Heart left ventricle (tissue), 16 donors: ENCODE data around the gene PDK2. TPM values are rescaled to one million over a fixed set of nuclear protein-coding genes. Genes with fewer than 3 reads are reported as not detected.

ENCODE experiments used
- ATAC-seq, 4 donors: fragments of 200-7000 bp; cut with Tn5 transposase; one replicate each; pipeline ENCODE4 v1.9.1; 2020 to 2022; ENCODE audit warnings: moderate library complexity in 4 of 4, mild to moderate bottlenecking in 3 of 4, moderate number of reproducible peaks in 1 of 4
- DNase-seq, 5 donors: peaks; one replicate each; pipeline ENCODE4 v3.0.0-alpha.2; 2020
- H3K27ac ChIP-seq, 12 donors: fragments of 200-600 bp; sonication (generic) in 4 of 12; one replicate each; pipeline versions ENCODE4 v1.5.0 to v1.8.0; 2016 to 2022; ENCODE audit warnings: mild to moderate bottlenecking in 2 of 12
- H3K27me3 ChIP-seq, 9 donors: fragments of 200-600 bp; sonication (generic) in 2 of 9; one replicate each; pipeline versions ENCODE4 v1.5.1 to v1.8.0; 2016 to 2022; ENCODE audit warnings: mild to moderate bottlenecking in 3 of 9
- H3K36me3 ChIP-seq, 9 donors: fragments of 200-600 bp; sonication (generic) in 2 of 9; one replicate each; pipeline versions ENCODE4 v1.5.0 to v1.8.0; 2018 to 2022; ENCODE audit warnings: mild to moderate bottlenecking in 2 of 9
- H3K4me1 ChIP-seq, 12 donors: fragments of 200-600 bp; sonication (generic) in 4 of 12; one replicate each; pipeline versions ENCODE4 v1.5.0 to v1.8.0; 2016 to 2022; ENCODE audit warnings: mild to moderate bottlenecking in 3 of 12
- H3K4me3 ChIP-seq, 12 donors: fragments of 200-600 bp; sonication (generic) in 4 of 12; one replicate each; pipeline versions ENCODE4 v1.5.0 to v1.8.0; 2017 to 2022; ENCODE audit warnings: mild to moderate bottlenecking in 9 of 12, moderate library complexity in 4 of 12
- H3K9me3 ChIP-seq, 12 donors: fragments of 200-600 bp; sonication (generic) in 4 of 12; one replicate each; pipeline versions ENCODE4 v1.5.0 to v1.8.0; 2016 to 2022; ENCODE audit warnings: mild to moderate bottlenecking in 1 of 12
- POLR2A ChIP-seq, 2 donors: fragments of 450-650 bp; IDR thresholded peaks; one replicate each; pipeline ENCODE4 v1.6.1; 2017; ENCODE audit warnings: antibody characterized with exemption in 2 of 2, mild to moderate bottlenecking in 2 of 2, moderate library complexity in 2 of 2
- WGBS, 4 donors: extraction: QIAGEN DNeasy Blood & Tissue Kit in 2 of 4; methylation state at CpG; one replicate each; pipeline versions ENCODE4 v1.1.5 to v1.1.7; 2013 to 2018; 5-methylcytosine and 5-hydroxymethylcytosine counted together
- intact Hi-C, 10 donors: fragments of 100-400 bp; cut with DNase I; formaldehyde crosslinking; loops; one replicate each; pipeline versions ENCODE4 v1.11.1 to v1.14.2; 2022
- polyA plus RNA-seq, 2 donors: library from polyadenylated mRNA; stranded (reverse); fragments of 200-250 nt; gene quantifications; one replicate each; pipeline ENCODE4 v1.2.3, GENCODE V29; 2013
- total RNA-seq, 9 donors: library from RNA; depleted of rRNA in 2 of 9; stranded (reverse); fragments of >200 nt in 2 of 9; fragmentation: NEBNext Ultra II Directional in 3 of 9; extraction: Animal tissue kit (Norgen Biotek cat#: 25700) in 3 of 9; gene quantifications; one replicate each; pipeline versions ENCODE4 v1.1.0 to v1.2.4, GENCODE V29; 2016 to 2023
- TF ChIP-seq, protein P1 (sequence below), 12 donors: fragments of 200-600 bp; sonication (generic) in 4 of 12; IDR thresholded peaks; one replicate each; pipeline versions ENCODE4 v1.5.0 to v1.8.0; 2018 to 2022; ENCODE audit warnings: antibody characterized with exemption in 12 of 12, mild to moderate bottlenecking in 5 of 12
- donor health status: ischemic (EF 13 %, LVEDD 7.1; RV severe dilation, severe dysfunction).
- donor health status: healthy with polysubstance abuse.
- donor health status: DM: no; HTN: yes; CAD: no.
- donor health status: DM: no; HTN: no; CAD: no.
- donor health status: ischemic (EF 25% LVEDD 6.9; RV normal size, moderate dysfunction).
- donor health status: ischemic (EF 25% LVEDD 5.7; RV mildly dilated, moderate dysfunction).
- donor health status: healthy.
- donor health status: DM: yes; HTN: yes; CAD: no.
- donor health status: ischemic (EF 35%, LVEDD 5.7; RV mildly dilated, moderate dysfunction).
- donor health status: nonischemic (EF 11% LVEDD 7.7; RV severe dilation, severe dysfunction).
- donor health status: DM: yes; HTN: yes; CAD: no.
- donor health status: PGD.
- donor health status: ischemic (EF 29% LVEDD 5.4; RV normal size, mild dysfunction).
- donor health status: nonischemic (EF 23%, LVEDD 6.1; RV moderate dilation, normal function).

PDK2 gene
- total and polyA plus RNA-seq, 11 donors, result 125 to 490 (median 187) TPM

DNA sequence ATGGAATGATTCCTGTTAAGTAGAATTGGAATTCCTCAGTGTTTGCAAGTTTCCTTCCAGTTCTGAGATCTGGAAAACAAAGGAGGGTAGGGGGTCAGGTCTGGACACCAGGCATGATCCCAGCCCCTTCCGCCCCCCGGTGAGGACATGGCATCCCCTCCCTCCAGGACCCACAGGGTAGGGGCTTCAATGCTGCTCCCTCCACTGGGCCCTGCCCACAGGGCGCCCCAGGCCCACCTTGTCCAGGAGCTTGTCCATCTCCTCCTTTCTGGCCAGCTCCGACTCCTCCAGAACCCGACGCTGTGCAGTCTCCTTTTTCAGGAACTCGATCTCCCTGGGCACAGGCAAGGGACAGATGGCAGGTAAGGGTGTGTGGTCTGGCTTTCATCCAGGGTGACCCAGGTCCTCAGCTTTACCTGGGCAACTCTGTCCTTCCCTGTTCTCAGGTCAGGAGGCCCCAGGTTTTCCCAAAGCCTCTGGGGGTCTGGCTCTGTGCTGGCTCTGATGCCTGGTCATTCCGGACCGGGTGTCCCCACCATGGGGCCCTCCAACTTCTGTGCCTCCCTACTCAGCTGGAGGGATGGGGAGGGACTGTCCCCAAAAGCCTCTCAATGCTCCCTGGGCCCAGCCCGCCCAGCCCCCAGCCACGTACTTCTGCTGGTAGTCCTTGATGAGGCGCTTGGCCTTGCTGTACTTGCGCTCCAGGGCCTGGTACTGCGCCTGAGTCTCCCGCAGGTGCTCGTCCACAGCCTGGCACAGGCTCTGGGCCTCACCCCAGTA is 40.4 kb downstream of the PDK2 start:
- Histone ChIP-seq H3K27me3 (peaks cover 0 to 3% (median 0%) of the 10 kb centered on the region in 9 donors), H3K27ac (no peak overlapping the region), H3K4me1 (peaks cover 0 to 46% (median 27%) of the 10 kb centered on the region in 12 donors), H3K36me3 (peaks cover 0 to 66% (median 58%) of the 10 kb centered on the region in 9 donors), H3K9me3 (no peaks in the 10 kb centered on the region), H3K4me3 (no peak overlapping the region)
- intact Hi-C loops, result no loop called here
- no peak for ATAC-seq
- no peak for TF ChIP-seq POLR2A (IDR thresholded peaks at IDR 0.05)
- TF ChIP-seq, protein P1, sequence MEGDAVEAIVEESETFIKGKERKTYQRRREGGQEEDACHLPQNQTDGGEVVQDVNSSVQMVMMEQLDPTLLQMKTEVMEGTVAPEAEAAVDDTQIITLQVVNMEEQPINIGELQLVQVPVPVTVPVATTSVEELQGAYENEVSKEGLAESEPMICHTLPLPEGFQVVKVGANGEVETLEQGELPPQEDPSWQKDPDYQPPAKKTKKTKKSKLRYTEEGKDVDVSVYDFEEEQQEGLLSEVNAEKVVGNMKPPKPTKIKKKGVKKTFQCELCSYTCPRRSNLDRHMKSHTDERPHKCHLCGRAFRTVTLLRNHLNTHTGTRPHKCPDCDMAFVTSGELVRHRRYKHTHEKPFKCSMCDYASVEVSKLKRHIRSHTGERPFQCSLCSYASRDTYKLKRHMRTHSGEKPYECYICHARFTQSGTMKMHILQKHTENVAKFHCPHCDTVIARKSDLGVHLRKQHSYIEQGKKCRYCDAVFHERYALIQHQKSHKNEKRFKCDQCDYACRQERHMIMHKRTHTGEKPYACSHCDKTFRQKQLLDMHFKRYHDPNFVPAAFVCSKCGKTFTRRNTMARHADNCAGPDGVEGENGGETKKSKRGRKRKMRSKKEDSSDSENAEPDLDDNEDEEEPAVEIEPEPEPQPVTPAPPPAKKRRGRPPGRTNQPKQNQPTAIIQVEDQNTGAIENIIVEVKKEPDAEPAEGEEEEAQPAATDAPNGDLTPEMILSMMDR (IDR thresholded peaks at IDR 0.05), result no peak
- DNase-seq, result peak in 1 of 5 donors; percentile 15
- WGBS, 4 donors, result 92 to 95% (median 93%) methylated on average over 15 to 16 of the region's 16 CpGs

DNA sequence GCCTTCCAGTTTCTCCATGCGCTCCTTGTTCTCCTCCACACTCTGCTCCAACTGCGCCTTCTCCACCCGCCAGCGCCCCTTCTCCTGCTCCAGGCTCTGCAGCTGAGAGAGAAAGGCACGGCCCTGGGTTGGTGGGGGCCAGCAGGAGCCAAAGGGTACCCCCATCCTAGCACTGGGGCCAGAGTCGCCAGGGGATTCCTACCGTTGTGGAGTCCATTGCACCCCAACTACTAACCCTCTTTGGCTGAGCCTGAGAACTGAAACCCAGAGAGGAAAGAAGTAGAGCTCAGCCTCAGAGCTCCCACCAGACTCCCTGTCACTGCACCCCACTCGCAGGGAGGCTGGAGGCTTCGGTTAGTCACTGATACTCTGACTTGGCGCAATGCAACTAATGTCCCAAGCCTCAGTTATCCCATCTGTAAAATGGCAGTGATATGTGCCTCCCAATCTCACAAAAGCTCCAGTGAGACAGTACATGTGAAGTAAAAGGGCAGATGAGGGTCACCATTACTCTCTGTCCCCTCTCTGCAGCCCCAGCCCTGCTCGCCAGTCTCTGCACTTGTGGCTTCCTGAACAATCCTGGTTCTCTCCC is 41.0 kb downstream of the PDK2 start:
- intact Hi-C loops, result no loop called here
- peaks cover 0 to 46% (median 33%) of the 10 kb centered on the region in 12 donors for H3K4me1 ChIP-seq
- TF ChIP-seq, protein P1 (IDR thresholded peaks at IDR 0.05), result no peak
- no peak for TF ChIP-seq POLR2A (IDR thresholded peaks at IDR 0.05)
- peaks cover 0 to 73% (median 65%) of the 10 kb centered on the region in 9 donors for H3K36me3 ChIP-seq
- no peak overlapping the region for H3K27ac ChIP-seq
- H3K27me3 ChIP-seq, result no peaks in the 10 kb centered on the region
- WGBS, 4 donors, result 94 to 95% (median 94%) methylated on average over 11 of the region's 11 CpGs
- no peak for ATAC-seq
- no peak overlapping the region for H3K4me3 ChIP-seq
- no peaks in the 10 kb centered on the region for H3K9me3 ChIP-seq
- no peak for DNase-seq

DNA sequence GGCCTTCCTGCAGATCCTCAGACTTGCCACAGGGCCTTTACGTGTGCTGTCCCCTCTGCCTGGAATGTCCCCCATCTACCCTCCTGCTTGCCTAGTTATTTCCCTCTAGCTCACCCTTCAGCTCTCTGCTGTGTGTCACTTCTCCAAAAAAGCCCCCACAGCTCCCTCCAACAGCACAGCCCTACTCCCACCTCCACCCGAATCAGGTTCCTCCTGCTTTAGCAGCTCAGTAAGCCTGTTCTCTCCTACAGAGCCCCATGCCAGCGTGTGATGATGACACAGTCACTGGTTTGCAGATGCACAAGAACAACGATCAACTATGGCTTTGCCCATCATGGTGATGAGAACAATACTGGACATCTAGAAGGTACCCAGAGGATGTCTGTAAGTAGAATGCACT is 41.9 kb downstream of the PDK2 start:
- Histone ChIP-seq H3K27ac (no peak overlapping the region), H3K36me3 (peaks cover 0 to 82% (median 73%) of the 10 kb centered on the region in 9 donors), H3K9me3 (no peaks in the 10 kb centered on the region), H3K27me3 (no peaks in the 10 kb centered on the region), H3K4me3 (no peak overlapping the region), H3K4me1 (peaks cover 0 to 54% (median 38%) of the 10 kb centered on the region in 12 donors)
- intact Hi-C loops, result no loop called here
- TF ChIP-seq, protein P1 (IDR thresholded peaks at IDR 0.05), result no peak
- no peak for TF ChIP-seq POLR2A (IDR thresholded peaks at IDR 0.05)
- DNase-seq (no peak), ATAC-seq (no peak)
- 88 to 94% (median 90%) methylated on average over 4 of the region's 4 CpGs for WGBS, 4 donors

DNA sequence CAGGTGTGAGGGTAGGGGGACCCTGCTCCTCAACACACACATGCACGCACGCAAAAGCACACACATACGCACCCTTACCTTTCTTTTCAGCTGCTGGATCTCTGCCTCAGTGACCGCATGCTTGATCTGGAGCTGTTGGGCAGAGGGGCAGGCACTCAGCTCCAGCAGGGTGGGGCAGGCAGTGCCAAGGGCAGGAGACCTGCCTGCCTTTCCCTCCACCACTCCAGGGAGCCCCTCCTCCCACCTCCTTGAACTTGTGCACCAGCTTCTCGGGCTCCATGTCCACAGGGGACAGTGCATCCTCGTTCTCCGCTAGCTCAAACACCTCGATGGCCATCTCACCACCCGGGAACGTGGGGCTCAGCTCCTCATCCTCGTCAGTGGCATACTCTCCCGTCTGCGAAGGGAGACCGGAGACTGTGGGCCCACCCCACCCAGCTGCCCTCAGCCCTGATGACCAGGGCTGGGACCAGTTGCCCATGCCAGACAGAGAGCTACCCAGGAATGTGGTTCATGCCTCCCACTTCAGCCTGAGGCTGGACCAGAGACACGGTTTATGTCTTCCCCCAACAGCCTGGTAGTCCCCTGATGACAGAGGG is 44.1 kb downstream of the PDK2 start:
- ATAC-seq, result no peak
- Histone ChIP-seq H3K36me3 (peaks cover 0 to 100% (median 94%) of the 10 kb centered on the region in 9 donors), H3K4me1 (peaks cover 0 to 42% (median 26%) of the 10 kb centered on the region in 12 donors), H3K9me3 (no peaks in the 10 kb centered on the region), H3K4me3 (no peak overlapping the region), H3K27me3 (no peaks in the 10 kb centered on the region), H3K27ac (peak overlapping the region in 7 of 12 donors; percentile 16 to 79 (median 51))
- 87 to 90% (median 89%) methylated on average over 14 to 15 of the region's 15 CpGs for WGBS, 4 donors
- TF ChIP-seq, protein P1 (IDR thresholded peaks at IDR 0.05), result no peak
- no peak for TF ChIP-seq POLR2A (IDR thresholded peaks at IDR 0.05)
- peak in 1 of 5 donors; percentile 19 for DNase-seq
- intact Hi-C loops, result no loop called here
